ENCODE measurements around the gene FAM184A.

The FAM184A gene

DNA sequence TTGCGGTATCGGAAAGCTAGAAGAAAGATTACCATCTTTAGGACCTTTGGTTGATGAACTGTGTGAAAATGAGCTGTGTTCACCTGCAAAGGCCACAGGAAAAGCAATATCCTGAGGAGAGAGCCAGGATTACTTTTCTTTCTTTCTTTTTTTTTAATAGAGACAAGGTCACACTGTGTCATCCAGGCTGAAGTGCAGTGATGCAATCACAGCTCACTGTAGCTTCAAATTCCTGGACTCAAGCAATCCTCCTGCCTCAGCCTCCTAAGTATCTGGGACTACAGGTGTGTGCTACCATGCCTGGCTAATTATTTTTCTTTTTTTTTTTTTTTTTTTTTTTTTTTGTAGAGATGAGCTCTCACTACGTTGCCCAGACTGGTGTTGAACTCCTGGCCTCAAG, 17.2 kb downstream of the FAM184A start:
- no peak for DNase-seq (ENCODE audit: low read depth in 3 of 3, low spot score in 1 of 3)

DNA sequence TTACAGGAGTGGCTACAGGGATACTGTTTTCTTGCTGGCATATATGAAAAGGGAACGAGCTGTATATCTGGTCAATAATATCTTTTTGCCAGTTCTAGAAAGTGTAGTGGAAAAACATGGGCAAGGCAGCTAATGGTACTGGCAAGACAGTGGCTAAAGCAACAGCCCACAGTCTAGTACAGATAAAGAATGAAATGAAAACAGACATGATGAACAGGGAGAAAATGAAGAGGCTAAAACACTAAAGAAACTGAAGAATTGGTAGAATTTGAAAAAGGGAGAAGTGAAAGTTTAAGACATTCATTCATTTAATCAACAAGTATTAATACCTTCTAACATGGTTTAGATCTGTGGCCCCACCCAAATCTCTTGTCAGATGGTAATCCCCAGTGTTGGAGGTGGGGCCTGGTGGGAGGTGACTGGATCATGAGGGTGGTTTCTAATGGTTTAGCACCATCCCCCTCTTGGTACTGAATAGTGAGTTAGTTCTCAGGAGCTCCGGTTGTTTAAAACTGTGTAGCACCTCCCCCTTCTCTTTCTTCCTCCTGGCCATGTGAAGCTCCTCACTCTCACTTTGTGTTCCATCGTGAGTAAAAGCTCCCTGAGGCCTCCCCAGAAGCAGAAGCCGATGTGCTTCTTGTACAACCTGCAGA, 18.1 kb downstream of the FAM184A start:
- no peak for DNase-seq (ENCODE audit: low read depth in 3 of 3, low spot score in 1 of 3)

DNA sequence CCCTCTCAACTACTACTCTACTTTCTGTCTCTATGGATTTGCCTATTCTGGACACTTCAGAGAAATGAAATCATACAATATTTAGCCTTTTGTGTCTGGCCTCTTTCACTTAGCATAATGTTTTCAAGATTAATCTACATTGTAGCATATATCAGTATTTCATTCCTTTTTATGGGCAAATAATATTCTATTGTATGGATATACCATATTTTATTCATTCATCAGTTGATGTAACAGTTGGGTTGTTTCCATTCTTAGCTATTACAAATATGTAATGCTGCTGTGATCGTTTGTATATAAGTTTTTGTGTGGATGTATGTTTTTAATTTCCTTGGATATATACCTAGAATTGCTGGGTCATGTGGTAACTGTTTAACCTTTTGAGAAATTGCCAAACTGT, 23.4 kb downstream of the FAM184A start:
- no peak for DNase-seq (ENCODE audit: low read depth in 3 of 3, low spot score in 1 of 3)

DNA sequence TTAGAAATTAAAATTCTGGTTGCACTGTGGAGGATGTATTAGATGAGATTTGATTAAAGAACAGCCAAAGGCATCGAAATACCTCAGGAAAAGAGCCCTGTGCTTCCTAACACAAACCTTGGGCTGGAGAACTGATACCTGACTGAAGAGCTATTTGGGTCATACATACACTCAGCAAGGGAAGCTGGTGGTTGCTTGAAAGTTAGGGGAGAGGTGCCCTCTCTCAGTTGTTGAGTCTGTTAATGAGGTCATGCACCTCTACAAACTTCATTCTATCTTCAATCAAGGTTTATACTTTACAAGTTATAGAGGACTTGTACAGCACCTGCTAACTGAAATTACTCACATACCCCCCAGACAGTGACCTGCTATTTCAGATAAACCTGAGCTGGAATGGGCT, 25.5 kb downstream of the FAM184A start:
- DNase-seq (ENCODE audit: low read depth in 3 of 3, low spot score in 1 of 3) = no peak

DNA sequence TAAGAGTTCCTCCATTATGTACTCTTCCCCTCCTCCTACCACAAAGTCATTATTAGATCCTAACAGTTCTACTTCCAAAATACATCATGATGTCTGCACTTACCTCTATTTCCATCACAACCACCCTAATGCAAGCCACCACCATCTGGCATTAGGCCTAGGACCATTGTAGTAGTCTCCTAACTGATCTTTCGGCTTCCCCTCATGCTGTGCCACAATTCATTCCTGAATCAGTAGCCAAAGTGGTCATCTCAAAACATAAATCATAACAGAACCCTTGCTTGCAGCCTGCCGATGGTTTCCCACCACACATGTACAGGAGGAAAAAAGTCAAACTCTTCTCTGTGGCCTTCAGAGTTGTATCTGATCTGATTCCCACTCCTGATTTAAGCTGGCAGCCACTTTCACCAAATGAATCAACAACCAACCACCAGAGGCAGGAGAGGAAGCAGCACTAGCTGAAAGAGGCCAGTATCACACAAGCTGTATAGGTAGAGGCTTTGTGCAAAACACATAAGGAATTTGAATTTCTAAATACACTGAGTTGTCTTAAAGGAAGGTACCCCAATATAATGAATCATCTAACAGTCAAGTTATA, 26.1 kb downstream of the FAM184A start:
- no peak for DNase-seq (ENCODE audit: low read depth in 3 of 3, low spot score in 1 of 3)

DNA sequence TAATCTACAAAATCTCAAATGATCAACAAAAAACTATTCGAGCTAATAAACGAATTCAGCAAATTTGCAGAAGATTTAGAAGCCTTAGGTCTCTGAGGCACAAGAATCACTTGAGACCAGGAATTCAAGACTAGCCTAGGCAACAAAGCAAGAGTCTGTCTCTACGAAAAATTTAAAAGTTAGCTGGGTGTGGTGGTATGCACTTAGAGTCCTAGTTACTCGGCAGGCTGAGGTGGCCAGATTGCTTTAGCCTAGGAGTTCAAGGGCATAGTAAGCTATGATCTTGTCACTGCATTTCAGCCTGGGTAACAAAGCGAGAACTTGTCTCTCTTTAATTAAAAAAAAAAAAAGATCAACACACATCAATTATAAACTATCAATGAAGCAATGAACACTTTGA, 34.2 kb downstream of the FAM184A start:
- no peak for DNase-seq (ENCODE audit: low read depth in 3 of 3, low spot score in 1 of 3)

DNA sequence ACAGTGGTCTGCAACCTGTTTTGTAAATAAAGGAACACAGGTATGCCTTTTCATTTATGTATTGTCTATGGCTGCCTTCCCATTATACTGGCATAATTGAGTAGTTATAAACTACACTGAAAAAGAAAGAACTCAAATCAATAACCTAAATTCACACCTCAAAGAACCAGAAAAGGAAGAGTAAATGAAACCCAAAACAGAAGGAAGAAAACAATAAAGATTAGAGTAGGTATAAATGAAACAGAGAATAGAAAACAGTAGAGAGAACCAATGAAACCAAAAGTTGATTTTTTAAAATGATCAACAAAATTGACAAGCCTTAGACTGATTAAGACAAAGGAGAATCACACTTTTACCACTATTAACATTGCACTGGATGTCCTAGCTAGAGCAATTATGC, 34.7 kb downstream of the FAM184A start:
- DNase-seq (ENCODE audit: low read depth in 3 of 3, low spot score in 1 of 3) = no peak

DNA sequence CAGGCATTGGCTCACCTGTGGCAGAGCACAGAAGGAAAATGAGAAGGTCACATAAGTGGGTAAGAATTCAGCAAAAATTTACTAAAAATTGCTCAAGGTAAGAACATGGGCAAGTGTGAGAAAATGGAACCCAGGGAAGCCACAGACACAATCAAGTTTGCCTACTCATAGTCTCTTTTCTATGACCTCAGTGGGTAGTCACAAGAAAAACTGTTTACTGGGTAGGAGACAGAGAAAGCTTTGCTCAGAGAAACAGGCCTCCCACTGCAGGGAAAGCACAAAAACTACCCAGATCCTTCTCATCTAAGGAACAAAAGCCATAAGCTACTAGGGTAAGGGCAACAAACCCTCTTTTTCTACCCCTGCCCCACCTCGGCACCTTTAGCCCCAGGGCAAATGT, 35.2 kb downstream of the FAM184A start:
- no peak for DNase-seq (ENCODE audit: low read depth in 3 of 3, low spot score in 1 of 3)

DNA sequence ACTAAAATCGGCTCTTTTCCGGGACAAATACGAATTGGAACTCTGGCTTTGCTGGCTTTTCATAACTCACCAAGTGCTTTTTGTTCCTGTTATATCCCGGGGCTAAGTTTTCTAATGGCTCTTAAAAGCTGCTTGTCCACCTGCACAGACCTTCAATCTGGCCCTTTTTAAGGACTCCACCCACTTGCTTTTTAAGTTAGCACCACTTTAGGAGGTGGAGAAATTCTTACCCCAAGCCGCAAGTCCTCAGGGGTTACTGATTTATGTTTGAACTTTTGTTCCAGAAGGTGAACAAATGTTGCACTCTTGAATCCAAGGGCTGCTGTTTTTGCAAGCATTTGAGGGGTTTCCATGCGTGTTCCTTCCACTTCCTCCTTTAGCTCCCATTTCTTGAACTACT, 37.8 kb downstream of the FAM184A start:
- DNase-seq (ENCODE audit: low read depth in 3 of 3, low spot score in 1 of 3) = no peak

DNA sequence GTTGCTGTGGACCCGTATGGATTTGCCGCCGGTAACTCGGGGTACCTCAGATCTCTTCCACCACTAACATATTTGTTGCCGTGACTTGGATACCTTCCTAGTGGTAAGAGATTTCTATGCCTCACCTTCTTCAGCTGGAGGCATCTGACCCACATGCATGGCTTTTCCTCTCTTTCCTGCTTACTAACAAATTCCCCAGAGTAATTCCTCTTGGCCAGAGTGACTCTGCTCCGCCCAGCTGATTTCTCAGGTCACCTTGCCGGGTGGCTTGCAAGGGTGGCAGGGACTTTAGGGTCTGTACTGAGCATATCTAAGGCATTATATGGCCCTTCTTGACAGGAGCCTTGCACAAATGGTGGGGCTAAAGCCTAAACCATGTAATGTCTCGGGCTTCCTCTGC, 38.2 kb downstream of the FAM184A start:
- DNase-seq (ENCODE audit: low read depth in 3 of 3, low spot score in 1 of 3) = no peak

DNA sequence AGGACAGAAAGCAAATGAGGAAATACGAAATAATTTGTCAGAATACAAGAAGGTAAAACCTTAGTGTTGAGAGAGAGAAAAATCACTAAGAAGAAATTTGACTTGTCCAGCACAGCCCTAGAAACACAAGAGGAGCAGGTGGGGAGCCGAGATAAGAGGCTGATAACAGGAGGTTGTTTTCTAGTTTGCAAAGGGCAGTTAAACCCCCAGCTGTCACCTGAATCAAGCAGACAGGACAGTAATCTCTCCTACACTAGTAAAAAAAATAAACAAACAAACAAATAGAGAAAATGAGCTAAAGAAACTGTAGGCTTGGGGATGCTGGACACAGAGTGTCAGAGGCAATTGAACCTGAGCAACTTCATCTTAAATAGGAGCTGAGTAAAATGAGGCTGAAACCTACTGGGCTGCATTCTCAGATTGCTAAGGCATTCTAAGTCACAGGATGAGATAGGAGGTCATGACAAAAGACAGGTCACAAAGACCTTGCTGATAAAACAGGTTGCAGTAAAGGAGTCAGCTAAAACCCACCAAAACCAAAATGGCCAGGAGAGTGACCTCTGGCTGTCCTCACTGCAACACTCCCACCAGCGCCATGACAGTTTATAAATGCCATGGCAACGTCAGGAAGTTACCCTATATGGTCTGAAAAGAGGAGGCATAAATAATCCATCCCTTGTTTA, 40.4 kb downstream of the FAM184A start:
- DNase-seq (ENCODE audit: low read depth in 3 of 3, low spot score in 1 of 3) = no peak

DNA sequence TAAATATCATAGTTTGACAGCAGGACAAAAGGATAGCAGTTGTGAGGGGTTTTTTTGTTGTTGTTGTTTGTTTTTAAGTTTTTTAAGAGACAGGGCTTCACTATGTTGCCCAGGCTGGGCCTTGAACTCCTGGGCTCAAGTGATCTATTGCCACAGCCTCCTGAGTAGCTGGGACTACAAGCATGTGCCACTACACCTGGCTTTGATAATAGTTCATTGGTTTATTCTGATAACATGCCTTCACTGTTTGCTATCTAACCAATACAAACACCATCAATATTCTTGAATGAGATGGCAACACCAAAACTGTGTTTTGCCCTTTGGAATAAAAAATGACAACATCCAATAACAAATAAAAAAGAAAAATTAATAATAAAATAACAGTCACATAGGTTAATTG, 41.2 kb downstream of the FAM184A start:
- DNase-seq (ENCODE audit: low read depth in 3 of 3, low spot score in 1 of 3) = no peak

DNA sequence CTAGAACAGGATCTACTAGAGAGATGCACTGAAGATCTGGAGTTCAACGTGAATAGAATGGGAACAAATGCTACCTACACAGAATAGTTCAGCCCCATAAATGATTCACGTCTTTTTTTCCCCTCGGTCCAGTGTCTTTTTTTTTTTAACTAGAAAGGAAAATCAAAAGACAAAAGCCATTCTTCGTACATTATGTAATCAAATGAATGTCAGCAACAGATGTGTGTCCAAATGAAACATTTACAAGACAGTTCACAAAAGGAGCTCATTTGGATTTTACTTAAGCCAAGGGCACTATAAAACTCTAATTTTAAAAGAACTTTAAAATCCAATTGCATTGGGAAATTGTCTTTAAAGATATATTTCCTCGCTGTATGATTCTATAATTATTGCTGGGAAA, 42.4 kb downstream of the FAM184A start:
- DNase-seq (ENCODE audit: low read depth in 3 of 3, low spot score in 1 of 3) = no peak

DNA sequence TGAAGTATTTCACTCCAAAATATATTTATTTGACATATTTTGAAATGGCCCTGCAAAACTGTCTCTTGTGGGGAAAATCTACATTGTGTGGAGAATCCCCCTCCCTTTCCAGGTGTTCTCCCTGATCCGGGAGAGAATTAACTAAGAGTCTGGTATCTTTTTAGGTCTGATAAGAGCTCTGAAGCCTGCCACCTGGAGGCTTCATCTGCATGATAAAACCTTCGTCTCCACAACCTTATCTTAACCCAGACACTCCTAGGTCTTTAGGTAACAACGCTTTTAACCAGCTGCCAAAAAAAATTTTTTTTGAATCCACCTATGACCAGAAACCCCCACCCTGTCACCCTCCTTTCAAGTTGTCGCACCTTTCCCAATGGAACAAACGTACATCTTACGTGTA, 43.0 kb downstream of the FAM184A start:
- DNase-seq (ENCODE audit: low read depth in 3 of 3, low spot score in 1 of 3) = no peak

DNA sequence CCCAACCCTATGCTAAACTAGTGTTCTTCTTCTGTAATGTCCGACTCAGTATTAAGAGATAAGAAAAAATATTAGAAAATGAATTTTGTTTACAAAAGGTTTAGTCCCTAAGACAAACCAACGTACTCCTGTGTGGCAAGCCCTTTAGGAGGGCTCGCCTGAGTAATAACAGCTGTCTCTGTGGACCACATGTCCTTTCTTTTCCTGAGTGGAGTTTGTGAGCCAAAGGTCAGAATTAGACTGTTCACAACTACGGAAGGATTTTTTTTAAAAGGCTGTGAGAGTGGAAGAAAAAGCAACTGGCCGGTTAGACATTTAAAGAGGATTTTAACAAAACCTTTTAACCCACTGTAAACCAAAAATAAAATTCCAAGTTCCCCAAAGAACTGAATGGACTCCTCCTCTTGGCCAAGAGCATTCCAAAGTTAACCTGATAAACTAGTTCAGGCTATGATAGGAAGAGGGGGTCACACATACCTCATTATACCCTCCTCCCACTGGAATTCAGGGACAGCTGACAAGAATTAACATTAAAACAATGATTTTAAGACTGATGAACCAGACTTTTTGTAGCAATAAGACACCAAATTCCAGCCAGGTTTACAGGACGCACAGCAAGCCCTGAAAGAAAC, 43.5 kb downstream of the FAM184A start:
- no peak for DNase-seq (ENCODE audit: low read depth in 3 of 3, low spot score in 1 of 3)

DNA sequence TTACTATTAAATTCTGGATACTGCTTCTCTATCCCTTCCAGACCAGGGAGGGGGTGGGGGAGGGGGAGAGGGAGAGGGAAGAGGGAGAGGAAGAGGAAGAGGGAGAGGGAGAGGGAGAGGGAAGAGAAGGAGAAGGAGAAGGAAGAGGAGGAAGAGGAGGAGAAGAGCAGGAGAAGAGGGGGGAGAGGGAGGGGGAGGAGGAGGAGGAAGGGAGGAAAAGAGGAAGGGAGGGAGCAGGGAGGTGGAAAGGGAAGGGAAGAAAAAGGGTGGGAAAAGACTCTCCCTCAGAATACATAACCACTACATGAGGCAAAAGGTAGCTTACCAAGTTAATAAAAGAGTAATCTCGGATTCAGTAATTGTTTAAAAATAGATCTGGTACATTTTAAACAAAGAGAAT, 46.0 kb downstream of the FAM184A start:
- DNase-seq (ENCODE audit: low read depth in 3 of 3, low spot score in 1 of 3) = no peak

DNA sequence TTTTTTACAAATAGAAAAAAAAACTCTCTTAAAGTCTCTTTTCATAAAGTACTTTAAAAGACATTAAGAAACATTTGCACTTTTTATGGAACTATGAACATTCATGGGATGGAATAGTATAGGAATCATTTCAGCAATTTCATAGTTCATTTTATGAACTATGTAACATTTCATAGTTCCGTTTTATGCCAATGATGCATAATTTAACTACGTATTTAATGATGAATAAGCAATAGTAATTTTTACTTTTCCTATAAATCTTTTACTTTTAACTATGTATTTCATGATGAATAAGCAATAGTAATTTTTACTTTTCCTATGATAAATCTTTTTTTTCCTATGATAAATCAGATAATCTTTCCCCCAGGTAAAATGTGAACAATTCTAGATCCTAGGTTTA, 47.7 kb downstream of the FAM184A start:
- no peak for DNase-seq (ENCODE audit: low read depth in 3 of 3, low spot score in 1 of 3)

DNA sequence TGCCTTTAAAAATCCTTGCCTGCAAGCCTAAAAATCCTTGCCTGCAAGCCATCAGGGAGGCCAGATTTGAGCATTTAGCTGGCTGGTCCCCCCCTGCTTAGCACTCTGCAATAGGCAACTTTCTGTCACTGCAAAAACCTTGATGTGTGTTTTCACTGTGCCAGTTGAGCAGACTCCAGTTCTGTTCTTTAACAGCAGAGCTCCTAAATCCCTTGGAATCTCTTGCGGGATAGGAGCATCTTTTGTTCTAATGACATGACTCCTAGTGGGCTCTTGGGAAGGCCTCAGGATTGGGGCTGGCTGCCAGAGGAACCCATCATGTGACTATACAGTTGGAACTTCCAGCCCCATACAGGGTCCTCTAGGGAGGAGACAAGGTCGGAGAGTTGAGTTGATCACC, 50.4 kb downstream of the FAM184A start:
- DNase-seq (ENCODE audit: low read depth in 3 of 3, low spot score in 1 of 3) = no peak

DNA sequence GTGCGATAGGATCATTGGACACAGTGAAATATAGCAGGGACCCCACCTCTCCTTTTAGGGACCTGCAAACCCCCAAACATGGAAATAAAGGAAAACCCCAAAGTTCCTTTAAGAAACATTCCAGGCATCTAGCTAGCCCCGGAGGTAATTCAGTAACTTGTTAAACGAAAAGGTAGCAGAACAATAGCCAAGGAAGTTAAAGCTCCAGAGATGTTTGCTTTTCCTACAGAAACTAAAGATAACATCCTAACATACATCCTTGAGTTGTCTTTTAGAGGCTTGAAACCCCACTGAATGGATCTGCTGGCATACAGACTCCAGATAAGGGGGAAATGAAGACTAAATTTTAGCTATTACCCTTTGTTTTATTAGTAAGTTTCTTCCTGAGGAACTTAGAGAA, 51.0 kb downstream of the FAM184A start:
- no peak for DNase-seq (ENCODE audit: low read depth in 3 of 3, low spot score in 1 of 3)

DNA sequence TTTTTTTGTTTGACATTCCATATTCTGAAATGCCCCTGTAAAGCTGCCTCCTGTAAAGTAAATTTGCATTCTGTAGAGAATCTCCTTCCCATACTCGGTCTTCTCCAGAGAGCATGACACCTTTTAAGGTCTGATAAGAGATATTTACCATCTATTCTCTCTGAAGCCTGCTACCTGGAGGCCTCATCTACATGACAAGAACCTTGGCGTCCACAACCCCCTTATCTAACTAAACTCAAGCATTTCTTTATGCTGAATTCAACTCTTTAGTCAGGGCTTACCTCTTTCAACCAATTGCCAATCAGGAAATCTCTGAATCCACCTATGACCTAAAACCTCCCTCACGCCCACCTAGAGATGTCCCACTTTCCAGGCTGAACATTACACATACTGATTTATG, 51.6 kb downstream of the FAM184A start:
- no peak for DNase-seq (ENCODE audit: low read depth in 3 of 3, low spot score in 1 of 3)

DNA sequence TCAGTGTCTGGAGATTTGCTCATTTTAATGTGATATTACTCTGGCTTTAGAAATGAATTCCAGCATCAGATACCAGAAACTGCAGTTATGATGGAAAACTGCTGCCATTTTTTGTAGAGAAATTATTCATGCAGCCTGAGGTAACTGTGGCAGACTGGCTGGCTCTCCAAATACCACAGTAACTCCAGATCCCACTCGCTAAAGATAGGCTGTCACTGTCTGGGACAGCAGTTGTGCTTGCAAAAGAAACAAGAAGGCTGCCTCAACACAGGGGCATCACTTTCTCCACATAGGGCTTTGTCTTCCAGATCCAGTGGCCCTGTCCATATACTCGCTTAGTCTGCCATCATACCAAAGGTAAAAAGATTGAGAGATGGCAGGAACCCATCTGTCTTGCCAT, 52.7 kb downstream of the FAM184A start:
- DNase-seq (ENCODE audit: low read depth in 3 of 3, low spot score in 1 of 3) = no peak

DNA sequence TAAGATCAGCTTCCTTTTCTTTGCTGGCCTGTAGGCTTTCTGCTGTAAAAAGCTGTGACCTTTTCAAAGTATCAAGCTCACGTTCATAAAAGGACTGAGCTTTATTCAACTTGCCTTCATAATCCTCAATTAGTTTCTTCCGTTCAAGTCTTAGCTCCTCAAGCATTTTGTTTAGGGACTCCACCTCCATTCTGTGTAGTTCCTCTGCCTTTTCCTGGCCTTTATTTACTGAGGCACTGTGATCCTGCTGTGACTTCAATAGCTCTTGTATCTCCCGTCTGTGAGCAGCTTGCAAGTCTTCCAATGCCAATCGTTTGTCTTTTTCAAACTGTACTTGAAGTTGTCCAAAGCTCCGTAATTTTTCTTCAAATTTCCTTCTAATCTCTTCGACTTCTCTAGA, 54.4 kb downstream of the FAM184A start:
- no peak for DNase-seq (ENCODE audit: low read depth in 3 of 3, low spot score in 1 of 3)

Measured in stimulated activated CD4-positive, alpha-beta T cell treated with anti-CD3 and anti-CD28 coated beads, TNF-alpha, amount 100 ng/mL, for 1 hour (primary cell).